Neural progenitor cell (in vitro differentiated cells): ENCODE data around the gene FCRLA. TPM values are rescaled to one million over a fixed set of nuclear protein-coding genes. Genes with fewer than 3 reads are reported as not detected.

Experiments
- DNase-seq: peaks from one replicate; pipeline ENCODE4 v3.0.0-alpha.2; 2016; ENCODE audit warnings: low spot score
- H2AFZ ChIP-seq: fragments of 200-600 bp; sonication (generic); replicated peaks from 2 replicates; pipeline ENCODE4 v1.6.1; 2016; ENCODE audit warnings: antibody characterized with exemption
- H3F3A ChIP-seq: fragments of 200-600 bp; sonication (generic); 2 replicates; pipeline ENCODE4 v1.6.1; 2016; ENCODE audit warnings: antibody characterized with exemption, low read depth
- H3K27ac ChIP-seq: fragments of 200-600 bp; sonication (generic); 2 replicates; pipeline ENCODE4 v1.5.1; 2016; ENCODE audit warnings: mild to moderate bottlenecking
- H3K27me3 ChIP-seq: fragments of 200-600 bp; sonication (generic); 2 replicates; pipeline ENCODE4 v1.6.1; 2016; ENCODE audit warnings: mild to moderate bottlenecking, moderate library complexity
- H3K36me3 ChIP-seq: fragments of 200-600 bp; sonication (generic); 2 replicates; pipeline ENCODE4 v1.5.1; 2016
- H3K4me1 ChIP-seq: fragments of 200-600 bp; sonication (generic); 2 replicates; pipeline ENCODE4 v1.6.1; 2016; ENCODE audit warnings: mixed run types
- H3K4me2 ChIP-seq: fragments of 200-600 bp; sonication (generic); 2 replicates; pipeline ENCODE4 v1.6.1; 2016
- H3K4me3 ChIP-seq: fragments of 200-600 bp; sonication (generic); 2 replicates; pipeline ENCODE4 v1.5.1; 2016
- H3K79me2 ChIP-seq: fragments of 200-600 bp; sonication (generic); 2 replicates; pipeline ENCODE4 v1.6.1; 2016; ENCODE audit warnings: low read depth
- H3K9ac ChIP-seq: fragments of 200-600 bp; sonication (generic); 2 replicates; pipeline ENCODE4 v1.6.1; 2016
- H3K9me3 ChIP-seq: fragments of 200-600 bp; sonication (generic); 2 replicates; pipeline ENCODE4 v1.5.1; 2016; ENCODE audit warnings: low read depth
- H4K20me1 ChIP-seq: fragments of 200-600 bp; sonication (generic); 2 replicates; pipeline ENCODE4 v1.6.1; 2016; ENCODE audit warnings: low read depth
- H3K27ac Mint-ChIP-seq: 3 replicates; pipeline ENCODE4 v1.8.0; 2021; ENCODE audit warnings: mixed read lengths
- H3K27me3 Mint-ChIP-seq: 2 replicates; pipeline ENCODE4 v1.8.0; 2022; ENCODE audit warnings: low read depth, mild to moderate bottlenecking, inconsistent platforms, moderate library complexity, mixed read lengths; ENCODE audit not compliant: insufficient read depth
- H3K36me3 Mint-ChIP-seq: 3 replicates; pipeline ENCODE4 v1.8.0; 2021; ENCODE audit warnings: mixed read lengths
- H3K4me1 Mint-ChIP-seq: 3 replicates; pipeline ENCODE4 v1.8.0; 2021; ENCODE audit warnings: mixed read lengths
- H3K4me3 Mint-ChIP-seq: 3 replicates; pipeline ENCODE4 v1.8.0; 2021; ENCODE audit warnings: mild to moderate bottlenecking, moderate library complexity, mixed read lengths
- H3K9me3 Mint-ChIP-seq: 3 replicates; pipeline ENCODE4 v1.8.0; 2020; ENCODE audit warnings: mixed read lengths
- CTCF ChIP-seq: fragments of 200-600 bp; sonication (generic); IDR thresholded peaks from 2 replicates; pipeline ENCODE4 v1.5.1; 2017; ENCODE audit warnings: antibody characterized with exemption, mild to moderate bottlenecking
- EZH2 ChIP-seq: fragments of 200-600 bp; sonication (generic); IDR thresholded peaks from 2 replicates; pipeline ENCODE4 v1.6.1; 2017; ENCODE audit warnings: antibody characterized with exemption, mild to moderate bottlenecking, moderate library complexity
- EZH2phosphoT487 ChIP-seq: fragments of 200-600 bp; sonication (generic); IDR thresholded peaks from 2 replicates; pipeline ENCODE4 v1.6.1; 2017; ENCODE audit warnings: antibody characterized with exemption
- total RNA-seq: library from RNA; depleted of rRNA; stranded (reverse); fragments of >200 nt; gene quantifications from 2 replicates; pipeline ENCODE4 v1.2.3, GENCODE V29; 2015; ENCODE audit warnings: low replicate concordance

The FCRLA gene
- total RNA-seq, 1 donor from 2014 or later = not detected

DNA sequence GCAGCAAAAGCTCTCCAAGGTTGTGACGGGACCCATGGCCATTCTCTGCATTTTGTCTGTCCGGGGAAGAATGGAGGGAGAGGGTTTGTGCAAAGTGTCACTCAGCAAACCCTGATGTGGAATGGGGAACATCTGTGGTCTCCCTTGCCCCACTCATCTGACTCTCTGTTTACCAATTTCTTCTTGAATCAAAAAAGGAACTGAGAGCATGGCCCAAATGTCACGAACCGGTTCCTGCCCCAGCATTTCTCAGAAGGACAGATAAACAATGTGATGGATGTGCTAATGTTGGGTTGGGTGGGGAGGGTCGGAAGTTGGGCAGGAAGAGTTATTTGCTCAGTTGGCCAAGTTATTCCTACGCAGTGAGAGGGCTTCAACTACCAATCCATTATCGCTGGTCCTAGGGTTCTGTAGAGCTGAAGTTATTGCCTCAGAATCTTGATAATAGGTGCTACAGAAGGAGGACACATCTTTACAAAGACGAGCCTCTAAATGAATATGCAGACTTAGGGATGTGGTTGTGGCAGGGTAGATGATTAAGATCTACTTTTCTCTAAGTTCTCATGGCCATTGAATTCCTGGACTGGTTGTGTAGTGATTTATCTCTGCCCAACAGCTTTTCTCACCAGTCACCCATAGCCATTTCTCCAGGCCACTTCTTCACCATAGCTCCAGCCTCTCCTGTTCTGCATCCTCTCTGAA lies 33.0 kb downstream of the FCRLA start:
- Histone ChIP-seq H3K36me3 (no peaks in the 10 kb centered on the region), H3K27ac (no peak overlapping the region), H3K27me3 (peaks cover 1% of the 10 kb centered on the region), H4K20me1 (no peaks in the 10 kb centered on the region), H3K4me1 (no peaks in the 10 kb centered on the region), H2AFZ (no peak overlapping the region), H3K4me2 (no peak overlapping the region), H3K4me3 (no peak overlapping the region), H3K9me3 (no peaks in the 10 kb centered on the region), H3F3A (peaks cover 7% of the 10 kb centered on the region), H3K9ac (no peak overlapping the region), H3K79me2 (no peaks in the 10 kb centered on the region)
- DNase-seq = no peak
- Mint-ChIP-seq H3K36me3 (no peaks in the 10 kb centered on the region), H3K27ac (no peak overlapping the region), H3K9me3 (no peaks in the 10 kb centered on the region), H3K4me1 (peaks cover 7% of the 10 kb centered on the region), H3K27me3 (peaks cover 12% of the 10 kb centered on the region), H3K4me3 (no peak overlapping the region)
- TF ChIP-seq EZH2 = no peak
- no peak for TF ChIP-seq CTCF
- no peak for TF ChIP-seq EZH2phosphoT487

DNA sequence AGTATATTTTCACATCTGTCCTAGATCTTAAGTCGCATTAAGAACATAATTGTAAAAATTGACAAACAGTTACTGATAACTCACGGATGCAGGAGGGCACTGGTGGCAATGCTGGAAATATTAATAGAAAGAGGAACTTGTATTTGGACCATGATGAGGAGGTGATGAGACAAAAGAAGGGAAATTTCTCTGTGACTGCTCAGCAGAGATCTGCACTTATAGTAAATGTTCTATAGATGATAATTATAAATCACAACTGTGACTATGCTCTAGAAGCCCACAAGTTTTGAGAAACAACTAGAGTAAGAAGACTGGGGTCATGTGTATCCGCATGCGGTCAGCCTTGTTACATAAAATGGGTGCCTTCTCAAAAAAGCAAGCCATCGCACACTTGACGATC lies 33.9 kb downstream of the FCRLA start:
- no peaks in the 10 kb centered on the region for H4K20me1 ChIP-seq
- no peak overlapping the region for H3K4me3 ChIP-seq
- Mint-ChIP-seq H3K4me3 (no peak overlapping the region), H3K4me1 (peaks cover 7% of the 10 kb centered on the region), H3K27ac (no peak overlapping the region), H3K36me3 (no peaks in the 10 kb centered on the region), H3K27me3 (peaks cover 15% of the 10 kb centered on the region), H3K9me3 (no peaks in the 10 kb centered on the region)
- TF ChIP-seq EZH2phosphoT487 (no peak), CTCF (no peak), EZH2 (no peak)
- no peak overlapping the region for H2AFZ ChIP-seq
- H3K79me2 ChIP-seq = no peaks in the 10 kb centered on the region
- H3K4me1 ChIP-seq = no peaks in the 10 kb centered on the region
- H3K9ac ChIP-seq = no peak overlapping the region
- H3K9me3 ChIP-seq = no peaks in the 10 kb centered on the region
- no peak overlapping the region for H3K27ac ChIP-seq
- H3K36me3 ChIP-seq = no peaks in the 10 kb centered on the region
- no peak overlapping the region for H3K4me2 ChIP-seq
- H3F3A ChIP-seq = peaks cover 7% of the 10 kb centered on the region
- H3K27me3 ChIP-seq = peaks cover 8% of the 10 kb centered on the region
- no peak for DNase-seq

GRCh38 chr1:161743231-161743630 lies 36.2 kb downstream of the FCRLA start:
- Histone ChIP-seq H3K27me3 (peaks cover 8% of the 10 kb centered on the region), H3F3A (no peaks in the 10 kb centered on the region), H3K79me2 (no peaks in the 10 kb centered on the region), H3K9ac (no peak overlapping the region), H4K20me1 (no peaks in the 10 kb centered on the region), H2AFZ (no peak overlapping the region), H3K36me3 (no peaks in the 10 kb centered on the region), H3K4me1 (no peaks in the 10 kb centered on the region), H3K4me3 (no peak overlapping the region), H3K9me3 (no peaks in the 10 kb centered on the region), H3K4me2 (no peak overlapping the region), H3K27ac (no peak overlapping the region)
- H3K27ac Mint-ChIP-seq = no peak overlapping the region
- peaks cover 12% of the 10 kb centered on the region for H3K27me3 Mint-ChIP-seq
- peaks cover 8% of the 10 kb centered on the region for H3K4me1 Mint-ChIP-seq
- H3K36me3 Mint-ChIP-seq = no peaks in the 10 kb centered on the region
- no peaks in the 10 kb centered on the region for H3K9me3 Mint-ChIP-seq
- no peak for DNase-seq
- no peak for TF ChIP-seq EZH2phosphoT487
- no peak for TF ChIP-seq EZH2
- TF ChIP-seq CTCF = no peak
- no peak overlapping the region for H3K4me3 Mint-ChIP-seq
